H9 (cell line): Measurements from ENCODE around the gene KCNK1. TPM values are rescaled to one million over a fixed set of nuclear protein-coding genes. Genes with fewer than 3 reads are reported as not detected.

Experiments
- DNase-seq: peaks from one replicate; pipeline ENCODE4 v3.0.0-alpha.2; 2017
- H2AFZ ChIP-seq: one replicate; pipeline ENCODE4 v1.6.1; 2013; ENCODE audit warnings: mild to moderate bottlenecking, low read length, control low read depth, moderate library complexity
- H2AK5ac ChIP-seq: 2 replicates; pipeline ENCODE4 v1.6.1; 2013; ENCODE audit warnings: low read length, control low read depth, mixed read lengths; ENCODE audit not compliant: insufficient read length
- H2BK120ac ChIP-seq: one replicate; pipeline ENCODE4 v1.6.1; 2013; ENCODE audit warnings: low read depth, mild to moderate bottlenecking, low read length, control low read depth, inconsistent platforms; ENCODE audit not compliant: poor library complexity, severe bottlenecking
- H2BK12ac ChIP-seq: 2 replicates; pipeline ENCODE4 v1.6.1; 2013; ENCODE audit warnings: low read length, control low read depth, mixed read lengths, low read depth; ENCODE audit not compliant: insufficient read length
- H2BK15ac ChIP-seq: 2 replicates; pipeline ENCODE4 v1.6.1; 2013; ENCODE audit warnings: low read depth, low read length, control low read depth
- H2BK20ac ChIP-seq: one replicate; pipeline ENCODE4 v1.6.1; 2013; ENCODE audit warnings: low read depth, mild to moderate bottlenecking, low read length, control low read depth, inconsistent platforms; ENCODE audit not compliant: poor library complexity, severe bottlenecking
- H2BK5ac ChIP-seq: 2 replicates; pipeline ENCODE4 v1.6.1; 2013; ENCODE audit warnings: low read length, control low read depth, mixed read lengths; ENCODE audit not compliant: insufficient read length
- H3K14ac ChIP-seq: 2 replicates; pipeline ENCODE4 v1.6.1; 2013; ENCODE audit warnings: low read length, control low read depth; ENCODE audit not compliant: insufficient read depth
- H3K18ac ChIP-seq: 2 replicates; pipeline ENCODE4 v1.6.1; 2013; ENCODE audit warnings: low read depth, mild to moderate bottlenecking, mixed read lengths, low read length, control low read depth; ENCODE audit not compliant: insufficient read length
- H3K23ac ChIP-seq: 2 replicates; pipeline ENCODE4 v1.6.1; 2013; ENCODE audit warnings: low read length, control low read depth, mixed read lengths, low read depth; ENCODE audit not compliant: insufficient read length
- H3K23me2 ChIP-seq: 2 replicates; pipeline ENCODE4 v1.6.1; 2013; ENCODE audit warnings: low read depth, mild to moderate bottlenecking, mixed read lengths, low read length, control low read depth; ENCODE audit not compliant: insufficient read length, poor library complexity, severe bottlenecking
- H3K27ac ChIP-seq: 2 replicates; pipeline ENCODE4 v1.5.1; 2013; ENCODE audit warnings: low read length, control low read depth, mixed read lengths, low read depth; ENCODE audit not compliant: insufficient read length
- H3K27me3 ChIP-seq: 2 replicates; pipeline ENCODE4 v1.6.1; 2013; ENCODE audit warnings: low read length, control low read depth, inconsistent platforms; ENCODE audit not compliant: insufficient read depth
- H3K4ac ChIP-seq: 2 replicates; pipeline ENCODE4 v1.6.1; 2013; ENCODE audit warnings: low read depth, mild to moderate bottlenecking, control low read depth, inconsistent platforms, low read length, moderate library complexity
- H3K4me1 ChIP-seq: 2 replicates; pipeline ENCODE4 v1.6.1; 2013; ENCODE audit warnings: low read length, control low read depth, inconsistent platforms; ENCODE audit not compliant: insufficient read depth
- H3K4me2 ChIP-seq: 2 replicates; pipeline ENCODE4 v1.6.1; 2013; ENCODE audit warnings: low read length, control low read depth, mixed read lengths; ENCODE audit not compliant: insufficient read length, insufficient read depth
- H3K56ac ChIP-seq: 2 replicates; pipeline ENCODE4 v1.6.1; 2013; ENCODE audit warnings: low read depth, mild to moderate bottlenecking, mixed read lengths, low read length, control low read depth; ENCODE audit not compliant: insufficient read length
- H3K79me1 ChIP-seq: 2 replicates; pipeline ENCODE4 v1.6.1; 2013; ENCODE audit warnings: low read depth, mild to moderate bottlenecking, moderate library complexity, low read length, control low read depth, inconsistent platforms; ENCODE audit not compliant: insufficient read depth, poor library complexity, severe bottlenecking
- H3K79me2 ChIP-seq: 2 replicates; pipeline ENCODE4 v1.6.1; 2013; ENCODE audit warnings: low read length, control low read depth, inconsistent platforms; ENCODE audit not compliant: insufficient read depth
- H3K9ac ChIP-seq: 2 replicates; pipeline ENCODE4 v1.6.1; 2013; ENCODE audit warnings: low read length, control low read depth, mixed read lengths; ENCODE audit not compliant: insufficient read length; ENCODE audit errors: extremely low read depth
- H3K9me3 ChIP-seq: one replicate; pipeline ENCODE4 v1.6.1; 2013; ENCODE audit warnings: low read depth, low read length, inconsistent platforms; ENCODE audit not compliant: control insufficient read depth
- H3T11ph ChIP-seq: one replicate; pipeline ENCODE4 v1.6.1; 2013; ENCODE audit warnings: mild to moderate bottlenecking, low read length, control low read depth, inconsistent platforms
- H4K20me1 ChIP-seq: one replicate; pipeline ENCODE4 v1.6.1; 2013; ENCODE audit not compliant: control insufficient read depth, insufficient read length, insufficient read depth
- H4K5ac ChIP-seq: 2 replicates; pipeline ENCODE4 v1.6.1; 2013; ENCODE audit warnings: low read depth, mild to moderate bottlenecking, mixed read lengths, low read length, control low read depth; ENCODE audit not compliant: insufficient read length
- H4K8ac ChIP-seq: replicated peaks from 2 replicates; pipeline ENCODE4 v1.6.1; 2013; ENCODE audit warnings: low read length, control low read depth, mixed read lengths, low read depth; ENCODE audit not compliant: insufficient read length
- H4K91ac ChIP-seq: 2 replicates; pipeline ENCODE4 v1.6.1; 2013; ENCODE audit warnings: low read depth, mild to moderate bottlenecking, moderate library complexity, mixed read lengths, low read length, control low read depth; ENCODE audit not compliant: insufficient read length
- H3K27ac Mint-ChIP-seq, 3 experiments: 2 replicates in 2 of 3; 3 replicates in 1 of 3; pipeline ENCODE4 v1.8.0; 2020 to 2021; ENCODE audit warnings: mixed read lengths in 3 of 3, mild to moderate bottlenecking in 1 of 3, moderate library complexity in 1 of 3
- H3K27me3 Mint-ChIP-seq: 2 replicates; pipeline ENCODE4 v1.8.0; 2021; ENCODE audit warnings: low read depth, mild to moderate bottlenecking, moderate library complexity, mixed read lengths
- H3K36me3 Mint-ChIP-seq, 3 experiments: 2 replicates in 2 of 3; 3 replicates in 1 of 3; pipeline ENCODE4 v1.8.0; 2020 to 2021; ENCODE audit warnings: low read depth in 3 of 3, mixed read lengths in 3 of 3; ENCODE audit not compliant: insufficient read depth in 1 of 3
- H3K4me1 Mint-ChIP-seq, 2 experiments: 2 replicates each; pipeline ENCODE4 v1.8.0; 2020; ENCODE audit warnings: mixed read lengths in 2 of 2
- H3K4me3 Mint-ChIP-seq, 2 experiments: 2 replicates in 1 of 2; 3 replicates in 1 of 2; pipeline ENCODE4 v1.8.0; 2020 to 2021; ENCODE audit warnings: mild to moderate bottlenecking in 2 of 2, mixed read lengths in 2 of 2, moderate library complexity in 1 of 2
- H3K9me3 Mint-ChIP-seq, 2 experiments: 2 replicates in 1 of 2; 3 replicates in 1 of 2; pipeline ENCODE4 v1.8.0; 2020; ENCODE audit warnings: mild to moderate bottlenecking in 2 of 2, mixed read lengths in 2 of 2, moderate library complexity in 1 of 2
- WGBS: extraction: QIAGEN DNeasy Blood & Tissue Kit; methylation state at CpG from one replicate; pipeline ENCODE4 v1.1.7; 2013; ENCODE audit warnings: missing lambda C conversion rate, low lambda C conversion rate, mixed read lengths; ENCODE audit not compliant: insufficient read length; ENCODE audit errors: extremely low coverage; 5-methylcytosine and 5-hydroxymethylcytosine counted together
- total RNA-seq: library from RNA; stranded (reverse); gene quantifications from 2 replicates; pipeline ENCODE4 v1.2.1, GENCODE V29; 2021
- TF ChIP-seq, protein P1 (sequence below): fragments of 200-600 bp; sonication (generic); conservative IDR thresholded peaks from 3 replicates; pipeline ENCODE4 v1.8.0; 2021; ENCODE audit warnings: antibody characterized with exemption, mild to moderate bottlenecking

Gene KCNK1
- total RNA-seq, 1 experiment from 2014 or later: 9.9 TPM

DNA sequence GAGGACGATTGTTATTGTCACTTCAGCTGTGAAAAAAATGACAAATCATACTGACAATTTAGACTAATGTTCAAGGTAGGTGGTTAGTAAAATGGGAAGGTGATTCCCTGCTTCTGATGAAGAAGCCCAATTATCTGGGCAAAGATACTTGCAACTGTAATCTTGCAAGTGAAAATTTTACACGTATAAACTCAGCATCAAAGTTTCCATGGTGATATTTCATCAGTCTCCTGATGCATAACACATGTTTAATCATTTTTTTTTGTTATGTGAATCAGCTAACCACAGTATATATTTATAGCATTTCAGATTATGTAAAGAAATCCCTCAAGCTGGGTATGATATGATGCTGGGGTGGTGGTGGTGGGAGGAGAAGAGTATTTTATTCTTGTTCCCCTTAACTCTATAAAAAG, 16.4 kb upstream of the KCNK1 start:
- Histone ChIP-seq H3K4me2 (no peak overlapping the region), H3K9ac (no peak overlapping the region), H2BK15ac (no peak overlapping the region), H2BK5ac (no peak overlapping the region), H3K23me2 (no peaks in the 10 kb centered on the region), H3K9me3 (no peaks in the 10 kb centered on the region), H3T11ph (no peak overlapping the region), H2AK5ac (no peak overlapping the region), H3K18ac (no peak overlapping the region), H3K79me2 (no peaks in the 10 kb centered on the region), H4K91ac (no peak overlapping the region), H2AFZ (no peak overlapping the region), H3K23ac (no peak overlapping the region), H2BK120ac (no peak overlapping the region), H3K14ac (no peak overlapping the region), H3K4ac (no peak overlapping the region), H3K79me1 (no peaks in the 10 kb centered on the region), H4K8ac (no peak overlapping the region), H2BK12ac (no peak overlapping the region), H2BK20ac (no peak overlapping the region), H4K20me1 (no peaks in the 10 kb centered on the region), H3K27ac (no peak overlapping the region), H3K4me1 (no peaks in the 10 kb centered on the region), H3K27me3 (no peaks in the 10 kb centered on the region), H4K5ac (no peak overlapping the region), H3K56ac (no peak overlapping the region)
- Mint-ChIP-seq H3K4me1 (peaks cover 3 to 4% of the 10 kb centered on the region in 2 experiments), H3K4me3 (no peak overlapping the region), H3K36me3 (no peaks in the 10 kb centered on the region), H3K9me3 (no peaks in the 10 kb centered on the region), H3K27me3 (peaks cover 5% of the 10 kb centered on the region; the same call in 1 of the 2 replicates), H3K27ac (no peak overlapping the region)
- no CpG with 5 or more reads among the region's 2 CpGs for WGBS
- TF ChIP-seq, protein P1, sequence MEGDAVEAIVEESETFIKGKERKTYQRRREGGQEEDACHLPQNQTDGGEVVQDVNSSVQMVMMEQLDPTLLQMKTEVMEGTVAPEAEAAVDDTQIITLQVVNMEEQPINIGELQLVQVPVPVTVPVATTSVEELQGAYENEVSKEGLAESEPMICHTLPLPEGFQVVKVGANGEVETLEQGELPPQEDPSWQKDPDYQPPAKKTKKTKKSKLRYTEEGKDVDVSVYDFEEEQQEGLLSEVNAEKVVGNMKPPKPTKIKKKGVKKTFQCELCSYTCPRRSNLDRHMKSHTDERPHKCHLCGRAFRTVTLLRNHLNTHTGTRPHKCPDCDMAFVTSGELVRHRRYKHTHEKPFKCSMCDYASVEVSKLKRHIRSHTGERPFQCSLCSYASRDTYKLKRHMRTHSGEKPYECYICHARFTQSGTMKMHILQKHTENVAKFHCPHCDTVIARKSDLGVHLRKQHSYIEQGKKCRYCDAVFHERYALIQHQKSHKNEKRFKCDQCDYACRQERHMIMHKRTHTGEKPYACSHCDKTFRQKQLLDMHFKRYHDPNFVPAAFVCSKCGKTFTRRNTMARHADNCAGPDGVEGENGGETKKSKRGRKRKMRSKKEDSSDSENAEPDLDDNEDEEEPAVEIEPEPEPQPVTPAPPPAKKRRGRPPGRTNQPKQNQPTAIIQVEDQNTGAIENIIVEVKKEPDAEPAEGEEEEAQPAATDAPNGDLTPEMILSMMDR: no peak
- DNase-seq: no peak
